HG03457 (cell line): ENCODE results near the gene USP30.
"Not testable (repeated sequence)": the region's sequence is repeated elsewhere in the genome, so short reads cannot be mapped to it uniquely, and the experiment has no call there.

Experiments
- ATAC-seq: cut with Tn5 transposase; IDR thresholded peaks from one replicate; pipeline ENCODE4 v1.9.1; 2021; ENCODE audit warnings: moderate number of reproducible peaks; ENCODE audit not compliant: unreplicated experiment

Gene USP30

DNA sequence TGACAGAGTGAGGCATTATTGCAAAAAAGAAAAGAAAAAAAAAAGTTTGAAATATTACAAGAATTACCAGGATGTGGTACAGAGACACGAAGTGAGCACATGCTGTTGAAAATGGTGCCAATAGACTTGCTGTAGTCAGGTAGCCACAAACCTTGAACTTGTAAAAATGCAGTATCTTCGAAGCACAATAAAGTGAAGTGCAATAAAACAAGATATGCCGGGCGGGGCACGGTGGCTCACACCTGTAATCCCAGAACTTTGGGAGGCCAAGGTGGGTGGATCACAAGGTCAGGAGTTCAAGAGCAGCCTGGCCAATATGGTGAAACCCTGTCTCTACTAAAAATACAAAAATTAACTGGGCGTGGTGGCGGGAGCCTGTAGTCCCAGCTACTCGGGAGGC lies 2.6 kb upstream of the USP30 start:
- not testable (repeated sequence) for ATAC-seq

DNA sequence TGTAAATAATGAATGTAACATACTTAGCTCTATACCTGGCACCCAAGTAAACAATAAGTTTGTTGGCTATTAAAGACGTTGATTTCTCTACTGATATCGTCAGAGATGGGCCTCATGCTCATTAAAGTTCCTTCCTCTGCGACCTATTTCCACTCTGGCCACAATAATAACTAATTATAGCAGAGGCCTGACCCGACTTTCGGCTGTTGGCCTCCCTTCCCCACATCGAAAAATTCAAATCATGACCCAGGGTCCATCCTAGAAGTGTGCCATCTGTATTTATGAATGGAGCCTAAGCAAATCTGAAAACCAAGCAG lies 321 bp upstream of the USP30 start:
- ATAC-seq, result no peak

DNA sequence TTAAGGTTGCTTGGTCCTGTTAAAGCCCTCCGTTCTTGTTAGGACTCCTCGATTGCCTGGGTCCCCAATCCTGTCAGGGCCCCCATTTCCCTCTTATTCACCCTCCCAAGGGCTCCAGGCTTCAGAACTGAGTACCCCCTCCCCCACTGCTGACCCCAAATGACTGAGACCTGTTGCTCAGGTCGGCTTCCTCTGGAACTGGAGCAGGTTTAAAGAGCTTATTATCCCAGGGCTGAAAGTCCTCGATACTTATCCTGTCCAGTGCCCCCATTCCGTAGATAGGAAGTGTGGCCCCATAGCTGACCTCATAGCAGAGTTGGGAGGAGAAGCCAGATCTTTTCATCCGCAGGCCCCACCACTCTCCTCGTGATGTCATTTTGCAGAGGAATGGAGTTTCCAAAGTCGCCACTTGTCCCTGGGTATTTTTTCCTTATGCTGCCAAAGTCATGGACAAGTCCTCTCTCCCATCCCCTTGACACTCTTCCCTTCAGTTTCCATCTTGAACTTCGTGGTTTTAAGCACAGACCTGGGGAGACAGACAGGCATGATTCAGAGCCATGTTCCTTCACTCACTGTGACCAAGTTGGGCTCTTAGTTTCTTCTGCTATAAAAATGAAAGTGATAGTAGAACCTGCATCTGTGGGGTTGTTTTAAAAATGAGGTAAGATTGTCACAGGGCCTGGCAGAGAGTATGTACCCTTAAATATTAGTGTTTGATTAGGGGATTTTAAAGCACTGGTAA lies 1.2 kb downstream of the USP30 start:
- no peak for ATAC-seq

DNA sequence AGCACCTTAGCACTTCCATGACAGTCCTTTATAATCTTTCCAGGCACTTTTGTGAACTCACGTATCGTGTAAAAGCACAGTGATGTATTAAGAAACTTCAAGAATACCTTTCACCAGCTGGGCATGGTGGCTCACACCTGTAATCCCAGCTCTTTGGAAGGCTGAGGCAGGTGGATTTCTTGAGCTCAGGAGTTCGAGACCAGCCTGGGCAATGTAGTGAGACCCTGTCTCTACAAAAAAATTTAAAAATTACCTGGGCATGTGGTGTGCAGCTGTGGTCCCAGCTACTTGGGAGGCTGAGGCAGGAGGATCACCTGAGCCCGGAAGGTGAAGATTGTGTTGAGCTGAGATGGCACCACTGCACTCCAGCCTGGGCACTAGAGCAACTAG lies 1.7 kb downstream of the USP30 start:
- not testable (repeated sequence) for ATAC-seq

DNA sequence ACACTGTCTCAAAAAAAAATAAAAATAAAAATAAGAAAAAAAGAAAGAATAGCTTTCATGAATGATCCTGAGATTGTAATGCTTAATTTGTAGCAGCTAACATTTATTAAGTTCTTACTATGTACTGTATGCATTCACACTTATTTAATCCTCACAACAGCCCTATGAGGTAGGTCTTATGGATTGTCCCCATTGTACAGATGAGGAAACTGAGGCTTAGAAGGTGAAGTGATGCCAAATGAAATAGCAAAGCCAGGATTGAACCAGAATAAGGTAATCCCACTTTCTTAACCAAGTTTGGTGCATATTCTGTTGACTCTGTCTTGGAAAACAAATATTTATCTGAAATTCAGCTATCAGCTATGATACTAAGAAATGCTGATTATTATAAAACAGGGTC lies 2.1 kb downstream of the USP30 start:
- no peak for ATAC-seq

DNA sequence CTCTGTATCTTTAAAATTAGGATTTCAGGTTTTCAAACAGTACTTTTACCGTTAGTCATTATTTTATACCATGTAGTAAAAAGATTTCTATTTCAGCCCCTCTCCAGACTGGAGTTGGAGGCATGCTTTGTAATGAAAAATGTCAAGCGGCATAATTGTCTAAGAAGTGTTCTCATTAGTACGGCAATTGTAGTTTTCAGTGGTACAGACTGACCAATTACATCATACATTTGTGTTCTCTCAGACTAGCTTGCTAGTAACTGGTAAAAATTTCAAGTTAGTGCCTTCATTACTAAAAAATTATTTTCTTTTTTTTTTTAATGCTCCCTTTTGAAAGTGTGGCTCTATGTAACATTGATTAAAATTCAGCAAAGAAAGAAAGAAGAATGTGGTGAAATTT lies 4.5 kb downstream of the USP30 start:
- ATAC-seq, result no peak

DNA sequence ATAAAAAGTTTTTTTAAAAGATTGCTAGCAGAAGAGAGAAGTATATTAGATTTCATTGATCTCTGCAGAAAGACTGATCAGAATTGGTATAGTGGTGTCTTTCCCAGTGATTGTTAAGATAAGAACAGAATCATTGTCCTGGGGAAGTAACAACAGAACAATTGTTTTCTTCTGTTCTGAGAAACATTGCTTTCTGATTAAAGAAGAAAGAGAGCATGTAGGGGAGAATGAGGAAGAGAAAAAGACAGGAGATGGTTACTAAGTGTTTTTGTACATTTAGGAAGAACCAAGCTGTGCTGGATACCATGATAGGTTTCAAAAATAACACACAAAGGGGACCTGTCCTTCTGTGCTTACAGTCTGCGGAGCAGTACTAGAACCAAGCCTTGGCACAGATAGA lies 5.0 kb downstream of the USP30 start:
- no peak for ATAC-seq

DNA sequence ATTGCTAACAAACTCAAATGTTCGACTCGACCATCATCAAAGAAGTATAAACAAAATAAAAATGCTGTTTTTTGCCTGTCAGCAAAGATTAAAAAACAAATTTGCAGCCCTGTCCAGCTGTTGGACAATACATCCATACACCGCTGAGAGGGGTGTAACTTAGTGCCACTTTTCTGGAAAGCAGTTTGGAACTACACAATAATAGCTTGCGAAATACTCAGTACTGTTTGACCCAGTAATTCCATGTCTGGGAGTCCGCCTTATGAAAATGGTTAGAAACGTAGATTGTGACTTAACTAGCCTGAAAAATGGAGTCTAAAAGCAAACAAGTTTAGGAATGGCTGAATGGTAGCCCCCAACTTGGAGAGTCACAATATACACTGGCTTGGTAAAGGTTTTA lies 6.4 kb downstream of the USP30 start:
- ATAC-seq, result no peak

DNA sequence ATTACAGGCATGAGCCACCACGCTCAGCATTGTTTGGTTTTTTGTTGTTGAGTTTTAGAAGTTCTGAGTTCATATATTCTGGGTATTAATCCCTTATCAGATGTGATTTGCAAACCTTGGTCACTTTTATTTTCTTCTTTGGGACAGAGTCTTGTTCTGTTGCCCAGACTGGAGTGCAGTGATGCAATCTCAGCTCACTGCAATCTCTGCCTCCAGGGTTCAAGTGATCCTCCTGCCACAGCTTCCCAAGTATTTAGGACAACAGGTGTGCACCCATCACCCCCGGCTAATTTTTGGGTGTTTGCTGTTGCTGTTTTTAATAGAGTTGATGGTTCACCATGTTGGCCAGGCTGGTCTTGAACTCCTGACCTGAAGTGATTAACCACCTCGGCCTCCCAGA lies 11.8 kb downstream of the USP30 start:
- ATAC-seq, result no peak

DNA sequence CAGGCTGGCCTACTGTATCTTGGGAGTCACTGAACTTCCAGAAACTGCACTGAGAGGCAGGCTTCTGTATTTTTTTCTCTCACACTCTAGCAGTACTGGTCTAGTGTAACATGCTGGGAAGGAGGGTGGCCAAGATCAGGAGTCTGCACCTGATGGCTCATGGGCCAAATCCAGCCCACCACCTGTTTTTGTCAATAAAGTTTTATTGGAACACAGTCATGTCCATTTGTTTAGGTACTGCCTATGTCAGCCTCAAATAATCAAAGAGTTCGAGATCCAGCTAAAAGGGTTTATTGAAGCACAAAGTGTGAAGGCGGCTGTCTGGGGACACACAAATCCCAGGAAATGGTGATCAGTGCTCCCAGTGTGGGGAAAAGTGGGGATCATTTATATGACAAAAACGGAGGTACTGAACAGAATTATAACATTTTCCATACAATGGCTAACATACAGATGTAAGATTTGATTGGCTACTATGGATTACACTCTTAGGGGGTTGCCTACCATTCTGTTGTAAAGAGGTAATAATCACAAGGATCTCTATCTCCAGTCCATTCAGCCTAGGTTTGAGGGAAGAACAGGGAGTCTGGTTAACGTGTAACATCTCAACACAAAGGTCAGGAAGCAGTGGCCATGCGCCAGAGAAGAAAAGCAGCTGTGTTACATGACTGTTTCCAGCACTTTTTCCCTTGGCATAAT lies 12.9 kb downstream of the USP30 start:
- ATAC-seq, result no peak

DNA sequence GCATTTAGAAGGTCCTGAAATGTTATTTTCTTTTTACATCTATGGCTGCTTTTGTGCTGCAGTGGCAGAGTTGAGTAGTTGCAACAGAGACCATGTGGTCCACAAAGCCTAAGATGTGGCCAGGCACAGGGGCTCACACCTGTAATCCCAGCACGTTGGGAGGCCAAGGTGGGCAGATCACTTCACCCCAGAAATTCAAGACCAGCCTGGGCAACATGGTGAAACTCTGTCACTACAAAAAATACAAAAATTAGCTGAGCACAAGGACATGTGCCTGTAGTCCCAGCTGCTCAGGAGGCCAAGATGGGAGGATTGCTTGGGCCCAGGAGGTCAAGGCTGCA lies 13.4 kb downstream of the USP30 start:
- ATAC-seq, result no peak

DNA sequence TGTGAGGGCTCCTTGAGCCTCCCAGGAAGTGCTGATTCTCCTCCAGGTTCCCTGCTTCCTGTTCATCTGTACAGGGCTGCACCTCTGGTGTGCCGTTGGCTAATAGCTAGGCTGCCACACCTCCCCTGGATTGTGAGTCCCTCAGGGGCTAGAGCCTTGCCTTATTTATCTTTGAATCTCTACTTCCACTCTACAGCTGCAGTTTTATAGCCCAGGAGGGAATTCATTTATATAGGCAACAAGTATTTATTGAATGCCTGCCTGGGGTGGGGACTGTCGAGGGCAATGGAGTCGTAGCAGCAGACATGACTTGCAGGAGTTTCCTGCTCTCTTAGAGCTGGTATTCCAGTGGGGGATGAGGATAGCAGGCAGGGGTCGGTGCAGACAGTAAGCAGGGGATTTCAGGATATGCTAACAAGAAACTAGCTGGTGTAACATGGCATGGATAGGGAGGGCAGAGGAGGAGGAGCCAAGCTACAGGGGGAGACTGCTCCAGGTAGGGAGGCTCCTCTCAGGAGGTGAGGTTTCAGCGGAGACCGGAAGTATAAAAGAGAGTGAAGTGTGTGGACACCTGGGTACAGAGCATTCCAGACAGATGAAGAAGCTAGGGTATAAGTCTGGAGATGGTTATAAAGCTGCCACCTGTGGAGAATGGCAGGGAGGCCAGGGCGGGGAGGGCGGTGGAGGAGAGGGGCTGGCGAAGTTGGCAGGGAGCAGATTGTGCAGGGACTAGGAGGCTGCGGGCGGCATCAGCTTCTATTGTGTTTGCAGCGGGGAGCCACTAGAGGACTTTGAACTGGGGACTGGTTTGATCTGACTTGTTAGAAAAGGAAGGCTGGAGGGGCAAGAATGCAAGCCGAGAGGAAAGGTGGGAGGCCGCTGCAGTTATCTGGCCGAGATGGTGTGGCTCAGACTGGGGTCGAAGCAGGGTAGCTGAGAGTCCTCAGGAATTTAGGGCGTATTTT lies 17.2 kb downstream of the USP30 start:
- ATAC-seq, result no peak

DNA sequence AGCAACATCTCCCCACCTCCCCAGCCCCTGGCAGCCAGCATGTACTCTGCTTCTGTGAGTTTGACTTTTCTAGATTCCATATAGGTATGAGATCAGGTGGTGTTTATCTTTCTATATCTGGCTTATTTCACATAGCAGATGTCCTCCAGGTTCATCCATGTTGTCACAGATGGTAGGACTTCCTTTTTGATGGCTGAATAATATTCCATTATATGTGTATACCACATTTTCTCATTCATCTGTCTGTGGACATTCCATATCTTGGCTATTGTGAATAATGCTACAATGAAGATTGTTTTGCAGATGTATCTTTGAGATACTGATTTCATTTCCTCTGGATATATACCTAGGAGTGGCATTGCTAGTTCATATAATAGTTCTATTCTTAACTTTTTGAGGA lies 22.5 kb downstream of the USP30 start:
- ATAC-seq, result no peak

DNA sequence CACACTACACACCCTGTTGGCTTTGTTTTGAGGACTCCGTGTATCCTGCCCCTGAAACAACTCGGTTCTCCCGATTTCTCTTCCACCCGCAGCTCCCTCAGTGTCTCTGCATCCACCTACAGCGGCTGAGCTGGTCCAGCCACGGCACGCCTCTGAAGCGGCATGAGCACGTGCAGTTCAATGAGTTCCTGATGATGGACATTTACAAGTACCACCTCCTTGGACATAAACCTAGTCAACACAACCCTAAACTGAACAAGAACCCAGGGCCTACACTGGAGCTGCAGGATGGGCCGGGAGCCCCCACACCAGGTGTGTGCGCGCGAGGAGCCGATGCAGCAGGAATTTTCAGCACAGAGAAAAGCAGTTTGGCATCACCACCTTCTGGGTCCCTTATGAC lies 30.4 kb downstream of the USP30 start:
- no peak for ATAC-seq

DNA sequence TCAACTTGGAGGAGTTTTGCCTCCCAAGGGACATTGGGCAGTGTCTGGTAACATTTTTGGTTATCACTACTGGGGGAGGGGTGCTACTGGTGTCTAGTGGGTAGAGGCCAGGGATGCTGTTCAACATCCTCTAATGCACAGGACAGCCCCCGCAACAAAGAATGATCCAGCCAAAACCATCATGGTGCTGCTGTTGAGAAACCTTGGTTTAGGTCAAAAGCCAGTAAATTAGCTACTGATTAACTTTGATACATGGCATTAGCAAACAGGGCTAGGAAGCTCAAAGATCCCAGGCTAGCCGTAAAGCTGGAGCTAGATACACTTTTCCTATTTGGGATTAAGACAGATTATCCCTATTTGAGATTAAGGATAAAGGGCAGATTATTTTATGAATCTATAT lies 32.0 kb downstream of the USP30 start:
- ATAC-seq, result no peak

DNA sequence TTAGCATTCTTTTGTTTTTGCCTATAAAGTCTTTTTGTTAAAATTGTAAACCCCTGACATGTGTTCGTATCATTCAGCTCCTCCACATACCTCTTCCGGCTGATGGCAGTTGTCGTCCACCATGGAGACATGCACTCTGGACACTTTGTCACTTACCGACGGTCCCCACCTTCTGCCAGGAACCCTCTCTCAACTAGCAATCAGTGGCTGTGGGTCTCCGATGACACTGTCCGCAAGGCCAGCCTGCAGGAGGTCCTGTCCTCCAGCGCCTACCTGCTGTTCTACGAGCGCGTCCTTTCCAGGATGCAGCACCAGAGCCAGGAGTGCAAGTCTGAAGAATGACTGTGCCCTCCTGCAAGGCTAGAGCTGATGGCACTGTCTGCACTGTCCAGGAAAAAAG lies 33.2 kb downstream of the USP30 start:
- ATAC-seq, result no peak

DNA sequence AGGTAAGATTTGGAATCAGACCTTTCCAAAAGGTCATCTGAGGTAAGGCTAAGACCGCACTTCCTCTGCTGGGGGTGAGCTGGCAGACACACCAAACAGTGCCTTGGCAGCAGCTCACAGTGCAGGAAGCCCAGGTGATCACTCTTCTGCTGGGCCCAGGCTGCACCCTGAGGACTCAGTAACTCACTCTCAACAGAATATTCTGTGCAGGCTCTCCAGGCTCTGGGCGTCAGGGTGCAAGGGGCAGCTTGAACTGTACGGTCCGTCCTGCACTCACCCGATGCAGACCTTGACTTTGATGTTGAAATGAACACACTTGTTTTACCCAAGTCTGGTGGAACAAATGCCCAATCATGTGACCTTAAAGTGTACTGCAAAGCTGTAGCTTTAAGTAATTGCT lies 34.9 kb downstream of the USP30 start:
- no peak for ATAC-seq

DNA sequence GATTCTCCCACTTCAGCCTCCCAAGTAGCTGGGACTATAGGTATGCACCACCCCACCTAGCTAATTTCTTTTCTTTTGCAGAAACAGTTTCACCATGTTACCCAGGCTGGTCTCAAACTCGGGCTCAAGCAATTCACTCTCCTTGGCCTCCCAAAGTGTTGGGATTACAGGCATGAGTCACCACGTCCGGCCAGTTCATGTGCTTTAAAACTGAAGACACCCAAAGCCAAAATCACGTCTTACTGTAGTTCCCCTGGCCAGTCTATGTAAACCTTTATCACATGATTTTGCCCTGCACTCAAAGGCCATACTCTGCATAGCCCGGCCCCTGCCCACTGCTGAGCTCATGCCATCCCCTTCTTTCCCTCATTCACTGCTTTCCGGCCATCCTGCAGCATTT lies 36.4 kb downstream of the USP30 start:
- ATAC-seq, result no peak

DNA sequence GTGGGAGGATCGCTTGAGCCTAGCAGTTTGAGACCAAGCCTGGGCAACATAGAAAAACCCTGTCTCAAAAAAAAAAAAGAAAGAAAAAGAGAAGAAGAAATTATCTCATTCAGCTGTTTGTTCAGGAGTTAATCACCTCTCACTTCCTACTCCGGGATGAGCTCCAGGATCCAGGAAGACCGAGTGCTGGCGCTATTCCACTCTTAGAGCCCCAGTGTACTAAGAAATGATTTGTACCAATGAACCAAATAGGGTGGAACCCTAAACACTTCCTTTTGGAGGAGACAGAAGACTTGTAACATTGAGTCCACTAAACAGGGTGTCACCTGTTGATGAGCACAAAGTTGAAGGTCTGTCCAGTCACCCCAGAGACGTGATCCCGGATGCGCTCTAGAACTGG lies 37.3 kb downstream of the USP30 start:
- no peak for ATAC-seq

DNA sequence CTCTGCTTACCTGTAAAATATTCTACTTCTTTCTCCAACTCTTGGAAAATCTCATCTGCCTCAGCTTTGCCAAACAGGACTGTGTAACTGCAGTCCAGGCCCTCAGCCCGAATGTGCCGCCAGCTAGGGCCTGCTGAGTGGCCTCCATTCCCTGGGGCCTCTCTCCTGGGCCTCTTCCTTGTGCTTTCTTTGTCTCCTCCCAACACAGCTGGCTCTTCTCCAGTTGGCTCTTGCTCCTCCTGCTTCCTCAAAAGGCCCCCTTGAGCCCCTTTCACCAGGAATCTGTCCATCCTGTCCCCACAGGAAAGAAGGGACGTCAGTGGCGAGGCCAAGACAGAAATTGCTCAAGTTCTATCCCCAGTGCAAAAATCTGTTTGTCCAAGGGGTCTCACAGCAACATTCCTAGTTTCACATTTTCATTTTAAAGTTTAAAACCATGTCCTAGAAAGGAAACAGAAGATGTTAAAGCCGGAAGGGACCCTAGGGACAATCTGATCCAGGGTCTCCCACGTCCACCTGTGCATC lies 40.2 kb downstream of the USP30 start:
- ATAC-seq, result no peak

DNA sequence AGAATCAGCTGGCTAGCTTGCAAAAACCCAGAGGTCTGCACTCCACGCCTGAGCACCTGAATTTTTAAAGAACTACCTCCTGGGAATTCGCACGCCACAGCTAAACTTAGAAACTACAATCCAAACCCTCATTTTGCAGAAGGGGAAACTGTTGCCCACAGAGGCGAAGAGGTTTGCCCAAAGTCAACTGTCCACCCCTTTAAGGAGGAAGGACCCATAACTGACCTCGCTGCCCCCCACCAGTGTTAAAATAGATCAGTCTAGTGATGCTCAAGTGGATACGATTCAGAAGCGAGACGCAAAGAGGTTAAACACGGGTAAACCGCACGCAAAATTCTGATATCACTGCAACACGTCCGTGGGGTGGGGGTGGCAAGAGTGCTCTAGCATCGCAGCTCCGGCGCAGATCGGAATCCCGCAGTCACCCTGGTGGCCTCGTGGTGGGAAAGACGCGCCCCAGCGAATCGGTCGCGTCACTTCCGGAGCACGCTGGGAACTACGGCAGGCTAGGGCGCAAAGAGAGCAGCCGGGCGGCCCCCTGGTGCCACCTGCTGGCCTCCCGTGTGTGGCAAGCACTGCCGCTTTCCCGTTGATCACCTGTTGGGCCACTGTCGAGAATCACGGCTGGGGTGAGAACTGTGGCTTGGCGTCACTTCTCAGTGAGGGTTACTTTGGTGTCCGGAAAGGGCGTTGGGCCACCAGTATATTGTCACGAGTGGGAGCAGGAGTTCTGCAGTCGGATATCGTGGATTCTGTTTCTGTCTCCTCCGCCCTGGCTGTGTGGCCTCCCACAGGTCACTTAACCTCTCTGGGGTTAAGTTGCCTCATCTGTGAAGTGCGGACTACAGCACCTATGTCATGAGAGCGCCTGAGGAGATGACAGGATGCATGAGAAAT lies 40.9 kb downstream of the USP30 start, which contains the start of gene ALKBH2:
ALKBH2 (minus strand) TSS at position 451 of the 897 bp plus-strand sequence. CDS start 686 bp downstream, outside the sequence.
- ATAC-seq, result peak; percentile 54
